WERI-Rb-1 (cell line): ENCODE results near the gene TRAPPC2L.
A peak's percentile ranks its signal among the peaks of the same experiment; 100 is the strongest.
"Not testable (repeated sequence)": the region's sequence is repeated elsewhere in the genome, so short reads cannot be mapped to it uniquely, and the experiment has no call there.

Experiments
- DNase-seq: peaks from one replicate; pipeline ENCODE4 v3.0.0-alpha.2; 2020
- H3K27ac ChIP-seq: fragments of 250-450 bp; sonication (Bioruptor Pico); 2 replicates; pipeline ENCODE4 v1.5.1; 2020; ENCODE audit warnings: mild to moderate bottlenecking, moderate library complexity
- H3K27me3 ChIP-seq: fragments of 250-450 bp; sonication (Bioruptor Pico); 2 replicates; pipeline ENCODE4 v1.5.1; 2021; ENCODE audit warnings: mild to moderate bottlenecking, low read depth, moderate library complexity; ENCODE audit not compliant: insufficient read depth, severe bottlenecking
- H3K36me3 ChIP-seq: fragments of 250-450 bp; sonication (Bioruptor Pico); 2 replicates; pipeline ENCODE4 v1.5.1; 2020; ENCODE audit warnings: mild to moderate bottlenecking, moderate library complexity
- H3K4me3 ChIP-seq: 2 replicates; pipeline ENCODE4 v1.5.1; 2011; ENCODE audit warnings: low read depth, mild to moderate bottlenecking, control low read depth, low read length
- H3K9me3 ChIP-seq: fragments of 250-450 bp; sonication (Bioruptor Pico); 2 replicates; pipeline ENCODE4 v1.5.1; 2021; ENCODE audit warnings: mild to moderate bottlenecking, moderate library complexity; ENCODE audit not compliant: severe bottlenecking
- CTCF ChIP-seq: IDR thresholded peaks from 2 replicates; pipeline ENCODE4 v1.5.1; 2011; ENCODE audit warnings: low read depth, mild to moderate bottlenecking, control low read depth, inconsistent platforms, low read length

The TRAPPC2L gene

DNA sequence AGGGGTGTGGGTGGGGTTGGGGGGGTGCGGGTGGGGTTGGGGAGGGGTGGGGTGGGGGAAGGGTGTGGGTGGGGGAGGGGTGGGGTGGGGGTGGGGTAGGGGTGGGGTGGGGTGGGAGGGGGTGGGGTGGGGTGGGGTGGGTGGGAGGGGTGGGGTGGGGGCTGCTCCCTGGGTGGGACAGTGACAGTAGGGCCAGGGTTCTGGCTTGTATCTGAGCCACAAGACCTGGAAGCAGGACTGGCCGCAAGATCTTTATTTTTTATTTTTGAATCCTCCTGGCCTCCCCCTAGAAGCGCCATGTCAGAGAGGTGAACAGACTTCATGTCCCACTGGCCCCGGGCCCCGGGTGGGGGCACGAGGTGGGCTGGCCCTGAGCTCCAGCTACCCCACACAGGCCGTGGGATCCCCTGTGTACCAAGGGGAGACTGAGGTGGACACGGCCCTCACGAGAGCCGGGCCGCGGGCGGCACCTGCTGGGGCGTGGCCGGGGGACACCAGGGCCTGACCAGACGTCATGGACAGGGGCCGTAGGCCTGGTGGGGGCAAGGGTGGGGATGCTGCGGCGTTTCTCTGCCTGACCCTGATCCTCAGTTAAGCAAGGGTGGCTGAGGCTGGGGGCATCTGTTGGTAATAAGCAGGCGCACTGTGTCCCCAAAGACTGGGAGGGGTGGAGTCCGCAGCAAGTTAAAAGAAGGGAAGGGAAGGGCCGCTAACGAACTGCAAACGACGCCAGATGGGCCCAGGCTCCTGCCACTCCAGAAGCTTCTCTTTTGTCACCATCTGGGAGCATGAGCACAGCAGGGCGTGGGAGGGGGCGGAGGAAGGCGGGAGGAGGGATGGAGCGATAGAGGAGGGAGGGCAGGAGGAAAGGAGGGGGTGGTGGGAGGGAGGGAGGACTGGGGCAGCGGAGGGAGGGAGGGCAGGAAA lies 31.8 kb downstream of the TRAPPC2L start:
- Histone ChIP-seq H3K4me3 (no peak overlapping the region), H3K9me3 (no peaks in the 10 kb centered on the region), H3K27me3 (no peaks in the 10 kb centered on the region), H3K27ac (peak overlapping the region; percentile 76), H3K36me3 (peaks cover 14% of the 10 kb centered on the region)
- DNase-seq = no peak
- no peak for TF ChIP-seq CTCF

DNA sequence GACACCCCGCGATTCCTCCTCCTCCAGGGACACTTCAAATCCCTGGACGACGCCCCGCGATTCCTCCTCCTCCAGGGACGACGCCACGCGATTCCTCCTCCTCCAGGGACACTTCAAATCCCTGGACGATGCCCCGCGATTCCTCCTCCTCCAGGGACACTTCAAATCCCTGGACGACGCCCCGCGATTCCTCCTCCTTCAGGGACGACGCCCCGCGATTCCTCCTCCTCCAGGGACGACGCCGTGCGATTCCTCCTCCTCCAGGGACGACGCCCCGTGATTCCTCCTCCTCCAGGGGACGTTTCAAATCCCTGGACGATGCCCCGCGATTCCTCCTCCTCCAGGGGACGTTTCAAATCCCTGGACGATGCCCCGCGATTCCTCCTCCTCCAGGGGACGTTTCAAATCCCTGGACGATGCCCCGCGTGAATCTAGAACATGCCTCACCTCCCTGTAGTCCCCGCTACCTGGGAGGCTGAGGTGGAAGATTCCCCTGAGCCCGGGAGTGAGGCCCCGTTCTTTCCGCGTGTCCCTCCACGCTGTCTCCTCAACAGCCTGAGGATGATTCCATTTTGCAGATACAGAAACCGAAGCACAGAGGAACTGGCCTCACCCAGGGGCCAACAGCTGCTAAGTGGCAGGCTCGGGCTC lies 32.9 kb downstream of the TRAPPC2L start:
- DNase-seq, H3K9me3 ChIP-seq, H3K27me3 ChIP-seq, H3K4me3 ChIP-seq, H3K27ac ChIP-seq, H3K36me3 ChIP-seq: not testable (repeated sequence)

- peaks cover 6% of the 10 kb centered on the region; the same call in 1 of the 2 replicates for H3K36me3 ChIP-seq
- no peak for DNase-seq
- no peaks in the 10 kb centered on the region for H3K27me3 ChIP-seq
- no peak overlapping the region for H3K4me3 ChIP-seq
- H3K9me3 ChIP-seq = no peaks in the 10 kb centered on the region
- H3K27ac ChIP-seq = no peak overlapping the region
- no peak for TF ChIP-seq CTCF
These were observed 34.2 kb downstream of the TRAPPC2L start for GRCh38 chr16:88891083-88891482.

- TF ChIP-seq CTCF = no peak
- Histone ChIP-seq H3K27me3 (no peaks in the 10 kb centered on the region), H3K4me3 (no peak overlapping the region), H3K36me3 (peaks cover 6% of the 10 kb centered on the region; the same call in 1 of the 2 replicates), H3K27ac (peak overlapping the region; percentile 33), H3K9me3 (no peaks in the 10 kb centered on the region)
- DNase-seq = no peak
These were observed 35.1 kb downstream of the TRAPPC2L start for GRCh38 chr16:88892065-88892464.

- Histone ChIP-seq H3K27me3 (no peaks in the 10 kb centered on the region), H3K9me3 (no peaks in the 10 kb centered on the region)
These were observed 36.4 kb downstream of the TRAPPC2L start for GRCh38 chr16:88893127-88893968.

GRCh38 chr16:88894266-88894665 lies 37.3 kb downstream of the TRAPPC2L start:
- not testable (repeated sequence) for H3K27me3 ChIP-seq, H3K9me3 ChIP-seq, H3K27ac ChIP-seq, H3K36me3 ChIP-seq, H3K4me3 ChIP-seq, DNase-seq

More at GRCh38 chr16:88893127-88893968, 36.4 kb downstream of the TRAPPC2L start:
- H3K4me3 ChIP-seq = no peak overlapping the region
- DNase-seq = no peak
- H3K36me3 ChIP-seq = peaks cover 6% of the 10 kb centered on the region; the same call in 1 of the 2 replicates
- no peak for TF ChIP-seq CTCF
- no peak overlapping the region for H3K27ac ChIP-seq
